NCI-H82 treated with DMSO at 0.1 percent for 48 hours (cell line): Measurements from ENCODE around the gene JMJD7.

Source experiments
- DNase-seq: peaks from one replicate; lab custom pipeline; 2025; ENCODE audit not compliant: unreplicated experiment; lab: John Stamatoyannopoulos, UW

JMJD7 gene

DNA sequence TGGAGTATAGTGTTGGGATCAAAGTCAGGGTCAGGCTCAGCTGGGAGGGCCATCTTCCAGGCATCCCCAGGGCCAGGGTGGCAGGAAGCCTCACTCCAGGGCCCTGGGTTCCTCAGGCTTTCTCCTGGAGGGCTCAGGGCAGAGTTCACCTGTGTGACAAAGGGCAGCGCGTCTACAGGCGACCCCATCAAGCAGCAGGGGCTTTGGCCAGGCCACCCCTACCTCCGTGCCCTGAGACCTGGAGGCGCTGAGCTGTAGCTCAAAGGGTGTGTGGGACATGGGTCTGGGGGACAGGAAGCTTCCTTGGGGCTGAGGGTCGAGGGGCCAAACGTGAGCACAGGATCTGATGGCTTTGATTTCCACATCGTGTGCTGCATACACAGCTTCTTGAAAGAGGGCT, 53.2 kb downstream of the JMJD7 start:
- DNase-seq, result no peak

DNA sequence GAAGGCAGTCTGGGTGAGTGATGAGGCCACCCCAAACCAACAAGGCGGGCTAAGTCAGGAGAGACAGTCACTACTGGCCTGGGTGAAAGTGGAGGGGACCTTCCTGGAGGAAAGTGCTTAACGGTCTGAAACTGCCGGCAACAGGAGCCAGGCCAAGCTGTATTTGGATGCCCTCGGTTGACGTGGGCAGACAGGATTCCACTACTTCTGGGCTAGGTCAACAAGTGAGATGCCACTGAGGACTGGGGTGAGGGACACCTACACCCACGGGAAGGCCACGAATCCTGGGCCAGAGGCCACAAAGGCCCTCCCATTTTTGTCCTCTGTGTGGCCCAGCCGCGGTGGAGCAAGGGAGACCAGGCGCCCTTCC, 53.6 kb downstream of the JMJD7 start:
- DNase-seq, result no peak

- no peak for DNase-seq
These were observed 54.2 kb downstream of the JMJD7 start for GRCh38 chr15:41881920-41882688.

DNA sequence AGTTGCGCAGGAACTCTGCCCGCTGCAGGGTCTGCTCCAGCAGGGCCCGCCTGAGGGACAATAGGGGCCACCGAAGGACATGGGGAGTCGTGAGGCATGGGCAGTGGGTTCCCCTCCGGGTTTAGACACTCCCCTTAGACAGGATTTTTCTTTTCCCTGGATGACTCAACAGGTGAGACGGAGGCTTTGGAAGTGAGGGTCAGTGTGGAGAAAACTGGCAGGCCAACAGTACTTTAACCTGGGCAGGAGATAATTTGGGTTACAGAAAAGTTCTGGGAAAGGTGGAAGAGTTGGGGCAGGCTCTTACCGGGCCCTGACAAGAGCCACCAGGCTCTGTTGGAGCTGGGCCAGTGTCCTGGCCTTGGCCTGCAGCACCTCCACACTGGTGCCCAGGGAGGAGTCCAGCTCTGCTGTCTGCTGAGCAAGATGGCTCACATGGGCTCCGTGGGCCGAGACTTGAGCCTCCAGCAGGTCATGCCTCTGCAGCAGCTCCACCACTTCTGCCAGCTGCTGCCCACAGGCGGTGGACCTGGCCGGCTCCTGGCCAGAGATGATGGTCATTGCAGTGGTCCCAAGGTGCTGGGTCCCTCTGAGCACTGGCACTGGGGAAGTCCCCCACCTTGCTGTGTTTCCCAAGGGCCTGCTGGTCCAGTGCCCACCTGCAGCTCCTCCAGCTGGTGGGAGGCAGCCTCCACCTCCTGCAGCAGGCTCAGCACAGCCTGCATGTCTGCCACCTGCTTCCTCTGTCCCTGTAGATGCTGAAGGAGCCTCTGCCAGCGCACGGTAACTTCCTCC, 55.0 kb downstream of the JMJD7 start:
- no peak for DNase-seq

DNA sequence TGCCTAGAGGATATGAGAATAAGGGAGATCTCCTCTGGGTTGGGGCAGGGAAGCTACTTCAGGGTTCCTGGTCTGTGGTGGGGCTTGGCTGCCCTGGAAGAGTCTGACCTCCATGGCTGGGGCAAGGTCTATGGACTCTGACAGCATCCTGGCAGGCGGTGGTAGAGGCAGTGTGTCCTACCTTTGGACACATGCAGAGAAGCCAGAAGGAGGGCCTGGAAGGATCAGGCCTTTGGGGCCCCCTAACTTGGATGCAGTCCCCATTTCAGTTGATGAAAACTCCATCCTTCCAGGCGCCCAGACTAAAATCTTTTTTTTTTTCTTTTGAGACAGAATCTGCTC, 55.6 kb downstream of the JMJD7 start:
- no peak for DNase-seq

DNA sequence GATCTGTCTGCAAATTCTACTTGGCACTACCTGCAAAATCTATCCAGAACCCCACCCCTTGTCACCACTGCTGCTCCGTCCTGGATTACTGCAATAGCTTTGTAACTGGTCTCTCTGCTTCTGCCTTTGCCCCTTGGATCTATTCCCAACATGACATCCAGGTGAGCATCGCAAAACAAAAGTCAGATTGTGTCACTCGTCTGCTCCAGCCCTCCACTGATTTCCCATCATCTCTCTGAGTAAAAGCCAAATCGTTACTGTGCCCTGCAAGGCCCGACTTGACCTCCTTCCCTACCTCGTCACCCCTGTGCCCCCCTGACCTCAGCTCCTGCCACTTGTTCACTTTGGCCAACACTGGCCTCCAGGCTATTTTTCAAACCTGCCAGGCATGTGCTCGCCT, 56.6 kb downstream of the JMJD7 start:
- DNase-seq, result no peak

- no peak for DNase-seq
These were observed 57.4 kb downstream of the JMJD7 start for GRCh38 chr15:41885321-41885720.

DNA sequence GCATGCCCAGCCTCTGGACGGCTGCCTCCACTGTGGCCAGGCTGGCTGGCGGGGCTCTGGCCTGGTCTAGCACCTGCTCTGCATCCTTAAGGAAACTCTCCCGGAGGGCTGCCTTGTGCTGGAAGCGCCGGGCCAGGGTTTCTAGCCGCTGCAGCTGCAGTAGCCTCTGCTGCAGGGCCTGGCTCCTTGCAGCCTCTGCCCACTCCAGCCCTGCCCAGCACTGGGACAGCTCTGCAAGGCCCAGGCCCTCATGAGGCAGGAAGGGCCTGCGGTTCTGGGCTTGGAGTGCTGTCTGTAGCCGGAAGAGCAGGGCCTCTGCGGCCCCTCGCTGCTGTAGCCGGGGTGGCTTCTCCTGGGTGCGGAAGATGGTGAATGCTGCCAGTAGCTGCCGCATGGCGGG, 57.9 kb downstream of the JMJD7 start:
- DNase-seq, result no peak

GRCh38 chr15:41886741-41887140, 58.8 kb downstream of the JMJD7 start:
- peak; percentile 79 for DNase-seq

DNA sequence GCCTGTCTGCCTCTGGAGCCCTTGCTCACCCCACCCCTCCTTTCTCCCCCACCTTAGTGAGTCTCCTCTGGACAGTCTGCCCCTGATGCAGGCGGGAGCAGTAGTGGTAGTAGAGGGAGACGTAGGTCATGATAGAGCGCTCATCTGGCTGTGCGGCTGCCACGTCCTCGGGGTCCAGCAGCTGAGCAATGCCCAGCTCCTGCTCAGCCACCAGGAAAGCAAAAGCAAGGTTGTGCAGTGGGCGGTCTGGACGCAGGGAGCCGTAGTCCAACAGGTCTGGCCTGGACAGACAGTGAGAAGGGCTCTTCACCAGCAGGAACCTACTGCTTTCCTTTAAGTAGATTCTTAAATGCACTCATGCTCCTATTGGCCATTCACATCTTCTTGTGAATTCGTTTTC, 59.3 kb downstream of the JMJD7 start:
- DNase-seq, result no peak
